Measurements from ENCODE around the gene LINC00305. TPM values are rescaled to one million over a fixed set of nuclear protein-coding genes. Genes with fewer than 3 reads are reported as not detected.

Gene LINC00305
- total RNA-seq, 4 donors from 2014 or later = not detected

DNA sequence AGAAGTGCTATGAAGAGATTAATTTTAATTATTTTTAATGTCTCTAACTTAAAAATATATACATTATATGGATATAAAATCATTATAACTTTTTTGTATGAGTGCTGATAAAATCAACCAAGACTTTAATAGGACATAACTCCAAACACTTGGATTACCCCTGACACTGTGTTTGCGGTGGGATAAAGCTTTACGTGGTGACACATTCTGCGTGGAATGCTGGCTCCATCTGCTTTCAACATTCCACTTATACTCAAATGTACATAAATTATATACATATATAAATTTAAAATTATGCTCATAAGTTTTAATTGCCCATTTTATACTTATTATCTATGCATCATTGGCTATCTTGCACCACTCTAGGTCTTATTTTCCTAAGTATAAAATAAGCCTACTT is 30.5 kb downstream of the LINC00305 start:
- TF ChIP-seq, protein P1, sequence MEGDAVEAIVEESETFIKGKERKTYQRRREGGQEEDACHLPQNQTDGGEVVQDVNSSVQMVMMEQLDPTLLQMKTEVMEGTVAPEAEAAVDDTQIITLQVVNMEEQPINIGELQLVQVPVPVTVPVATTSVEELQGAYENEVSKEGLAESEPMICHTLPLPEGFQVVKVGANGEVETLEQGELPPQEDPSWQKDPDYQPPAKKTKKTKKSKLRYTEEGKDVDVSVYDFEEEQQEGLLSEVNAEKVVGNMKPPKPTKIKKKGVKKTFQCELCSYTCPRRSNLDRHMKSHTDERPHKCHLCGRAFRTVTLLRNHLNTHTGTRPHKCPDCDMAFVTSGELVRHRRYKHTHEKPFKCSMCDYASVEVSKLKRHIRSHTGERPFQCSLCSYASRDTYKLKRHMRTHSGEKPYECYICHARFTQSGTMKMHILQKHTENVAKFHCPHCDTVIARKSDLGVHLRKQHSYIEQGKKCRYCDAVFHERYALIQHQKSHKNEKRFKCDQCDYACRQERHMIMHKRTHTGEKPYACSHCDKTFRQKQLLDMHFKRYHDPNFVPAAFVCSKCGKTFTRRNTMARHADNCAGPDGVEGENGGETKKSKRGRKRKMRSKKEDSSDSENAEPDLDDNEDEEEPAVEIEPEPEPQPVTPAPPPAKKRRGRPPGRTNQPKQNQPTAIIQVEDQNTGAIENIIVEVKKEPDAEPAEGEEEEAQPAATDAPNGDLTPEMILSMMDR (IDR thresholded peaks at IDR 0.05; ENCODE audit: low read depth) = no peak

DNA sequence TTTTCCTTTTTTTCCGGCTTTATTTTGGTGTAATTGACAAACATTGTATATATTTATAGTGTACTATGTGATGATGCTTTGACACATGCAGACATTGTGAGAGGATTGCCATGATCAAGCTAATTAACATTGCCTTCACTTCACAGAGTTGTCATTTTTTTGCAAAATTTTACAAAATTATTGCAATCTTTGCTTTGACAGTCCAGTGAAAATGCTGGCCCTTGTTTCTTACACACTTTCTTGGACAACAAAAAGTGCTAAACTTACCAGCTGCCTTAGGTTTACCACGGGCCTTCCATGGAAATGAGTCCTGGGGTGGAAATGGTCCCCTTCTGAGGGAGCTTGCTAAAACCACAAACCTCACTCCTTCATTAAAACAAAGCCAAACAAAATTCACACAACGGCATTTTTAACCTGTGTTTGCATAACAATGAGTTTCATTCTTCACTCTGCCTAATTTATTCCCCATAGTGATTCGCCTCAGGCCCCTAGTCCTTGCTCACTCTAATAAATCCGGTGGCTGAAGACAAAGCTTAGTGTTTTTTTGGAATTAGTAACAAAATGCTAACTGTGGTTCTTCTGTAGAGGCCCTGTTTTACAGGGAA is 32.2 kb downstream of the LINC00305 start:
- TF ChIP-seq, protein P1 (IDR thresholded peaks at IDR 0.05; ENCODE audit: low read depth) = no peak

GRCh38 chr18:64115881-64116280 is 33.0 kb downstream of the LINC00305 start:
- TF ChIP-seq, protein P1 (IDR thresholded peaks at IDR 0.05; ENCODE audit: low read depth) = no peak

DNA sequence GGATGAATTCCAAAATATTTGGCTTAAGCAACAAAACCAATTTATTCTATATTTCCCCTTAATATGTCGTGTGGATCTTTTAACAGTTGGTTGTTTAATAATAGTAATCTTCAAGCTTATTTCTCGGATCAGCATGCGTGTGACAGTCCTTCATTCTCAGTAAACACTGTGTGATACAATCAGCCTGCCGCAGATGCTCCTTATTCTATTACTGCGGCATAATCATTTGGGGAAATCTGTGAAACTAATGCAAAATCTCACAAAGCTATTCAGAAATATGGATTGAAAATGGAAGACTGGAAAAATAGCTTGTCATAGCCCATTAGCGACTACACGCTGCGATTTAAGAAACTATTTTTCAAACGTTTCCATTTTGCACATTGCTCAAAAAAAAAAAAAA is 36.9 kb downstream of the LINC00305 start:
- TF ChIP-seq, protein P1 (IDR thresholded peaks at IDR 0.05; ENCODE audit: low read depth) = no peak

DNA sequence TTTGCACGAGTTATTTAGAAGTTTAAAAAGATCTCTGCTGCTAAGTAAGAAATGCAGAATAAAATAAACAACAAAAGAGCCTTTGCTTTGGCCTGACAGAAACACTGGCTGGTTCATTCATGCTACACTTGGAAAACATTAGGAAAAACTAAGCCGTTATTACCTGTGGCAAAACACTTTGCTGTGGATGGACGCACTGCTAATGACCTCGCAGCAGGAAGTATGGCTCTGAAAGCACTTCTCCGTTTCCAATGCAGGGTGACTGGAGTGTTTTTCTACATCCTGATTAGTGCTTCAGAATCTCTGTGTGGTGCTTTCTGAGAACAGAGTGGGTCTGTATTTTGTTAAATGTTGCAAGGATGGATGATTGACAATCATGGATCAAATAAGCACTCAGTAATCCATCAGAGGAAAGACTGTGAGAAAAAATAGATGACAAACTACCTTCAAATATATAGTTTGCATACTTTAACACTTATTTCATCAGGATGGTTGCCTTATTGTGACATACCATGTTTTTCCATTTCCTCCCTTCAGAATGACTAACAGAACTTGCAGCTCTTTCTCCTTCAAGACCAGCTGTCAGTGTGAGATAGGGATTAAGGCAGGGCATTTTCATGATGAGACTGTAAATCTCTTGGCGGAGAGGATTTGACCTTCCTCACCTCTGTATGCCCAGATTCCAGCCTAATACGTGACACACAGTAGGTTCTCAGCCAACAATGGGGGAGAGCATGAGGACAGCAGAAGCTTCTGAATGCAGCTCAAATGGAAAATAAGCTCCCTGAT is 38.0 kb downstream of the LINC00305 start:
- TF ChIP-seq, protein P1 (IDR thresholded peaks at IDR 0.05; ENCODE audit: low read depth) = no peak

DNA sequence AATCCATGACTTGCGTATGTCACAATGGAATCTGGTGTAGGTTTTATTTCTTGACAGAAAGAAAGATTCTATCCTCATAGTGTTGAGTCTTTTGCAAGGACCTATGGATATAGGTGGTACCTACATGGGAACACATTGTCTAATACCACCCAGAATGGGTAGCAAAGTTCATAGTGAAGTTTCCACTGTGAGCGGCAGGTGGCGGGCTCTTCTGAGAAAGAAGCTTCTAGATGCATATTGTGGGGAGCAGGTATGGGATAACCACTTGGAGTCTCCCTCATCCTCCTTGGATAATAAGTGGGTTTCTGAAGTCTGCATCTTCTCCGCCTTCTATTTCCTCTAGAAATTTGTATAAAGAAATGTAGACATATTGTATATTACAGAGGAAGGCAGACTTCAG is 44.9 kb downstream of the LINC00305 start:
- TF ChIP-seq, protein P1 (IDR thresholded peaks at IDR 0.05; ENCODE audit: low read depth) = no peak

GRCh38 chr18:64100116-64100922 is 48.6 kb downstream of the LINC00305 start:
- TF ChIP-seq, protein P1 (IDR thresholded peaks at IDR 0.05; ENCODE audit: low read depth) = no peak

Data from subcutaneous adipose tissue (tissue), 4 donors.